ENCODE measurements around the gene GH1.

DNA sequence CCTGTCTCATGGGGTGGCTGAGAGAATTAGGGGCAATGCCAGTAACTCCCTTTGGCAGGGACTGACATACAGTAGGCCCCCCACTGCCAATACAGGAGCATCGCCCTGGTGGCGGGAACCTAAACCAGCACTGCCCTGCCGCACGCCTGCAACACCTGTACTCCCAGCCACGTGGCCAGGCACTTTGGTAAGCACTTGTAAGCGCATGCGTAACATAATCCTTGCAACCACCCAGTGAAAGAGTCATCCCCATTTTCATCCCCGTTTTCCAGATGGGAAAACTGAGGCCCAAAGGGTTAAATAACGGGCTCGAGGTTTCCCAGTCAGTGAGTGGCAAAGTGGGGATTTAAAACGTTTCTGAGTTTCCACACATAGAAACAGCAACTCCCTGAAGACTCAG lies 36.6 kb upstream of the GH1 start:
- TF ChIP-seq CTCF (IDR thresholded peaks at IDR 0.05) (no peak), EP300 (IDR thresholded peaks at IDR 0.05) (no peak)

Data from ovary (tissue), 3 donors.